DMS 273 (cell line): ENCODE measurements around the gene MAP3K12.
A peak's percentile ranks its signal among the peaks of the same experiment; 100 is the strongest.
"Not testable (repeated sequence)": the region's sequence is repeated elsewhere in the genome, so short reads cannot be mapped to it uniquely, and the experiment has no call there.

Experiments used
- DNase-seq: peaks from one replicate; lab custom pipeline; 2025; ENCODE audit not compliant: unreplicated experiment; lab: John Stamatoyannopoulos, UW

Gene MAP3K12

DNA sequence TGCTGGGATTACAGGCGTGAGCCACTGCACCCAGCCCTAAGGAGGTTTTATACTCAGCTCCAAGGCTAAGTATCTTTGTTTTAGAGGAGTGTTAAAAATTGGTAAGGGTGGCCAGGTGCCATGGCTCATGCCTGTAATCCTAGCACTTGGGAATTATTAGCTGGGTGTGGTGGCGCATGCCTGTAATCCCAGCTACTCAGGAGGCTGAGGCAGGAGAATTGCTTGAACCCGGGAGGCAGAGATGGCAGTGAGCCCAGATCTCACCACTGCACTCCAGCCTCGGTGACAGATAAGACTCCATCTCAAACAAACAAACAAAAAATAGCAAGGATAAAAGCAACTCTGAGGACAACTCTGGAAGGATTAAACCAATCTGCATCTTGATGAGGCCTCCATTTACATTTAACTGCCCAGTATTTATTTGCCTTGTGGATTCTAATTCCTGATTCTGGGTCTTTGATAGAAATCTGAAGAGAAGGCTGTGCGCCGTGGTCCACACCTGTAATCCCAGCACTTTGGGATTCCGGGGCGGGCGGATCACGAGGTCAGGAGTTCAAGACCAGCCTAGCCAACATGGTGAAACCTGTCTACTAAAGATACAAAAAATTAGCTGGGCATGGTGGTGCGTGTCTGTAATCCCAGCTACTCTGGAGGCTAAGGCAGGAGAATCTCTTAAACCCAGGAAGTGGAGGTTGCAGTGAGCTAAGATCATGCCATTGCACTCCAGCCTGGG lies 54.5 kb downstream of the MAP3K12 start:
- not testable (repeated sequence) for DNase-seq

DNA sequence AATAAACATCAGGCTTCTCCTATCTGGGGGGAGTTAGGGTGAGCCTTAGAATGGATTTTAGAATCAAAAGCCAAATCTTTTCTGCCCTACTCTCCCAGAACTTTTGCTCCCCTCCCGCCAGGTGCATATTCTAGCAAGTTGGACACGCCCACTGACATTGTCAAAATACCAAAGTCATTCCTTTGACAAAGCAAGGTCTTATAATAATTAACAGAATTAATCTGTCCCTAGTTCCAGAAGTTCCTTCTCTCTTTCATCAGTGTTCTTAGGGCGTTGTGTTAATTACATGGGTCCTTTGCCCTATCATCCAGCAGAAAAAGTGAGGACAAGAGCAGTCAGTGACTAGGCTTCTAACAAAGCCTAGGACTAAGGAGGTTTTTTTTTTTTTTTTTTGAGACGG lies 55.3 kb downstream of the MAP3K12 start:
- no peak for DNase-seq

DNA sequence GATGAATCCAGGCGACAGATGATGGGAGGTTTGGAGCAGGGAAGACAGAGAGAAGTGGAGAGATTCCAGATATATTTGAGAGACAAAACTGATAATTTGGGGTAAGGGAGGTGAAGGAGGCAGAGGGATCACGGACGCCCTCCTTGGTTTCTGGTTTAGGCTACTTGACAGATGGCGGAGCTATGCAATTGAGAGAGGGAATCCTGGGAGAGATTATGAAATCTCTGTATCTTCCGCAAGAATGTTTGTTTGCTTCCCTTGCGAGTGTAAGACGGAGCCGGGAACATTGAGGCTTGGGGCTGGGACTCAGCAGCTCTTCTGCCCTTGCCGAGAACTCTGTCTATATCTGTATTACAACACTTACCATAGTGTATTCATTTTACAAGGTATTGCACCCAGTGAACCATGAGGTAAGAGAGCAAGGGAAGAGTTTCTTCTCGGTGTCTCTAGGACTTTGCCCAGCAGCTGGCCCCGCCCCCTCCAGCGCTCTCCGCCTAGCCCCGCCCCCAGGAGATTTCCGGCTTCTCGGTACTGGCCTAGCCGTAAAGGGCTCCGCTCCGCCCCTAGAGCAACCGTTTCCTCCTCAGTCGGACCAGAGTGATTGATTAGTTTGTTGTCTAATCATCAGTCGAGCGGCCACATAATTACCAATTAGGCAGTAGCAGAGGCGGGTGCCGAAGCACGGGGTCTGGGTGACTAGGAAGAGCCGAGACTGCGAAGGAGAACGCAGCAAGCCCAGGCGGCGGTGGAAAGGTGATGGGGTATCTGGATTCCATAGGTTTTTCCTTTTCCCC lies 58.0 kb downstream of the MAP3K12 start, which contains the start of gene PRR13:
Gene PRR13, plus strand, starts transcription at position 695 of the 794 bp plus-strand sequence. CDS start 981 bp downstream, outside the sequence.
- peak; percentile 99 for DNase-seq

DNA sequence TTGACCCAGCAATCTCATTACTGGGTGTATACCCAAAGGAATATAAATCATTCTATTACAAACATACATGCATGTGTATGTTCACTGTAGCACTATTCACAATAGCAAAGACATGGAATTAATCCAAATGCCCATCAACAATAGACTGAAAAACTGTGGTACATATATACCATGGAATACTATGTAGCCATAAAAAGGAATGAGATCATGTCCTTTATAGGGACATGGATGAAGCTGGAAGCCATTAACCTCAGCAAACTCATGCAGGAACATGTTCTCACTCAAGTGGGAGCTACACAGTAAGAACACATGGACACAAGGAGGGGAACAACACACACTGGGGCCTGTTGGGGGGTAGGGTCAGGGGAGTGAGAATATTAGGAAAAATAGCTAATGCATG lies 59.7 kb downstream of the MAP3K12 start:
- DNase-seq, result not testable (repeated sequence)

DNA sequence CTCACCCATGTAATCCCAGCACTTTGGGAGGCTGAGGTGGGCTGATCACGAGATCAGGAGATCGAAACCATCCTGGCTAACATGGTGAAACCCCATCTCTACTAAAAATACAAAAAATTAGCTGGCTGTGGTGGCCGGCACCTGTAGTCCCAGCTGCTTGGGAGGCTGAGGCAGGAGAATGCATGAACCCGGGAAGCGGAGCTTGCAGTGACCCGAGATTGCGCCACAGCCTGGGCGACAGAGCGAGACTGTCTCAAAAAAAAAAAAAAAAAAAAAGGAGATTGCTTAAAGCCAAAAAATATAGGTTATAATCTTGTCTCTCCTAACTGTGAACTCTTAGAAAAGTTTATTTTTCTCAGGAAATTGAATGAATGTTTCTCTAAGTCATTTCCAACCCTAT lies 63.9 kb downstream of the MAP3K12 start:
- DNase-seq, result not testable (repeated sequence)

DNA sequence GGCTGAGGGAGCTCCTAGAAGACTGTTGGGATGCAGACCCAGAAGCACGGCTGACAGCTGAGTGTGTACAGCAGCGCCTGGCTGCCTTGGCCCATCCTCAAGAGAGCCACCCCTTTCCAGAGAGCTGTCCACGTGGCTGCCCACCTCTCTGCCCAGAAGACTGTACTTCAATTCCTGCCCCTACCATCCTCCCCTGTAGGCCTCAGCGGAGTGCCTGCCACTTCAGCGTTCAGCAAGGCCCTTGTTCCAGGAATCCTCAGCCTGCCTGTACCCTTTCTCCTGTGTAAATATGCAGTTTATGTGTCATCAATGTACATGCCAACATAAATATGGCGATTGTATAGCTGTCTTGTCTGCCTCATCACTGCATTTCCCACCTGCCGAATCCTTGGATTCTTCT lies 68.1 kb downstream of the MAP3K12 start:
- DNase-seq, result no peak

DNA sequence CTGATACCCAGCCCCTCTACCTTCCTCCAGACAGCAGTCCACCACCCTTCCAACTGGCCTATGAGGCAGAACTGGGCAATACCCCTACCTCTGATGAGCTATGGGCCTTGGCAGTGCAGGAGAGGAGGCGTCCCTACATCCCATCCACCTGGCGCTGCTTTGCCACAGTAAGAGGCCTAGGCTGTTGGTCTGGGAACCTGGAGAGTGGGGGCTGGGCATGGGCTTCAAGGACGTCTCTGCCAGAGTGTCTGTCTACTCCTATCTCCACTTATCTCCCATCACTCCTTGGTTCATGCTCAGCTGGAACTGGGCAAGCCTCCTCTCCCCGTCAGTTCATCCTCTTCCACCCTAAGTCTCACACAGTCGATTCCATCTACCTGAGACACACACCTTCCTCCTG lies 69.1 kb downstream of the MAP3K12 start:
- DNase-seq, result no peak
